OCI-LY7 (cell line): ENCODE data around the gene NRDC.

Experiments
- EZH2phosphoT487 ChIP-seq: fragments of 200-600 bp; sonication (generic); IDR thresholded peaks from 2 replicates; pipeline ENCODE4 v1.6.1; 2018; ENCODE audit warnings: low read depth, borderline replicate concordance, mild to moderate bottlenecking, mixed run types, antibody characterized with exemption, low read length, moderate library complexity, mixed read lengths
- TF ChIP-seq, protein P1 (sequence below): fragments of 200-600 bp; sonication (generic); conservative IDR thresholded peaks from 2 replicates; pipeline ENCODE4 v1.5.1; 2014; ENCODE audit warnings: mild to moderate bottlenecking, antibody characterized with exemption, low read length, moderate library complexity, mixed read lengths

DNA sequence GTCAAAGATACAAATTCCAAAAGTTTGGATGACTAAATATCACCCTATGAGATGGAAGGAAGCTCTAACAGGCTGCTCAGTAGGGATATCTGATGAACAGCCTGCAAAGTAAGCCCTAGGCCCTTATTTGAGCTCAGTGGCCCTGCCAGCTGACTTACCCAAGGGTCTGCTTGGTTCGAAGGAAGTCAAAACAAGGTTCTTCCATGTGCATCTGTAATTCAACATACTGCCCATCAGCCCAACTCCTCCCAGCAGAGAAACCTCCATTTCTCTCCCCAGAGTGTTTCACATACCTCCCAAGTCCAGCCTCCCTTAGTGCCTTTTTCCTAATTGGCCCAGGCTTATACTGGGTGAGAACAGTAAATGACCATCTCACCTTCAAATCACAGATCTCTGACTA, 86.6 kb downstream of the NRDC start:
- TF ChIP-seq, protein P1, sequence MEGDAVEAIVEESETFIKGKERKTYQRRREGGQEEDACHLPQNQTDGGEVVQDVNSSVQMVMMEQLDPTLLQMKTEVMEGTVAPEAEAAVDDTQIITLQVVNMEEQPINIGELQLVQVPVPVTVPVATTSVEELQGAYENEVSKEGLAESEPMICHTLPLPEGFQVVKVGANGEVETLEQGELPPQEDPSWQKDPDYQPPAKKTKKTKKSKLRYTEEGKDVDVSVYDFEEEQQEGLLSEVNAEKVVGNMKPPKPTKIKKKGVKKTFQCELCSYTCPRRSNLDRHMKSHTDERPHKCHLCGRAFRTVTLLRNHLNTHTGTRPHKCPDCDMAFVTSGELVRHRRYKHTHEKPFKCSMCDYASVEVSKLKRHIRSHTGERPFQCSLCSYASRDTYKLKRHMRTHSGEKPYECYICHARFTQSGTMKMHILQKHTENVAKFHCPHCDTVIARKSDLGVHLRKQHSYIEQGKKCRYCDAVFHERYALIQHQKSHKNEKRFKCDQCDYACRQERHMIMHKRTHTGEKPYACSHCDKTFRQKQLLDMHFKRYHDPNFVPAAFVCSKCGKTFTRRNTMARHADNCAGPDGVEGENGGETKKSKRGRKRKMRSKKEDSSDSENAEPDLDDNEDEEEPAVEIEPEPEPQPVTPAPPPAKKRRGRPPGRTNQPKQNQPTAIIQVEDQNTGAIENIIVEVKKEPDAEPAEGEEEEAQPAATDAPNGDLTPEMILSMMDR, result no peak
- TF ChIP-seq EZH2phosphoT487, result no peak
